C4-2B (cell line): Measurements from ENCODE around the gene ASTE1.
"Not testable (repeated sequence)": the region's sequence is repeated elsewhere in the genome, so short reads cannot be mapped to it uniquely, and the experiment has no call there.

ENCODE experiments used
- ZFX ChIP-seq: fragments of 450-650 bp; IDR thresholded peaks from 2 replicates; pipeline ENCODE4 v1.6.1; 2017
- TF ChIP-seq, protein P1 (sequence below): fragments of 450-650 bp; conservative IDR thresholded peaks from 2 replicates; pipeline ENCODE4 v1.5.1; 2017; ENCODE audit warnings: mild to moderate bottlenecking

DNA sequence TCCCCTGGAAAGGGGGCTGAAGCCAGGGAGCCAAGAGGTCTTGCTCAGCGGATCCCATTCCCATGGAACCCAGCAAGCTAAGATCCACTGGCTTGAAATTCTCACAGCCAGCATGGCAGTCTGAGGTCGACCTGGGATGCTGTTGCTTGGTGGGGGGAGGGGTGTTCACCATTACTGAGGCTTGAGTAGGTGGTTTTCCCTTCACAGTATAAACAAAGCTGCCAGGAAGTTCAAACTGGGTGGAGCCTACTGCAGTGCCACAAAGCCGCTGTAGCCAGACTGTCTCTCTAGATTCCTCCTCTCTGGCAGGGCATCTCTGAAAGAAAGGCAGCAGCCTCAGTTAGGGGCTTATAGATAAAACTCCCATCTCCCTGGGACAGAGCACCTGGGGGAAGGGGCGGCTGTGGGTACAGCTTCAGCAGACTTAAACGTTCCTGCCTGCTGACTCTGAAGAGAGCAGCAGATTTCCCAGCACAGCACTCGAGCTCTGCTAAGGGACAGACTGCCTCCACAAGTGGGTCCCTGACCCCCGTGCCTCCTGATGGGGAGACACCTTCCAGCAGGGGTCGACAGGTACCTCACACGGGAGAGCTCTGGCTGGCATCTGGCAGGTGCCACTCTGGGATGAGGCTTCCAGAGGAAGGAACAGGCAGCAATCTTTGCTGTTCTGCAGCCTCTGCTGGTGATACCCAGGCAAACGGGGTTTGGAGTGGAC is 15.8 kb upstream of the ASTE1 start:
- TF ChIP-seq, protein P1, sequence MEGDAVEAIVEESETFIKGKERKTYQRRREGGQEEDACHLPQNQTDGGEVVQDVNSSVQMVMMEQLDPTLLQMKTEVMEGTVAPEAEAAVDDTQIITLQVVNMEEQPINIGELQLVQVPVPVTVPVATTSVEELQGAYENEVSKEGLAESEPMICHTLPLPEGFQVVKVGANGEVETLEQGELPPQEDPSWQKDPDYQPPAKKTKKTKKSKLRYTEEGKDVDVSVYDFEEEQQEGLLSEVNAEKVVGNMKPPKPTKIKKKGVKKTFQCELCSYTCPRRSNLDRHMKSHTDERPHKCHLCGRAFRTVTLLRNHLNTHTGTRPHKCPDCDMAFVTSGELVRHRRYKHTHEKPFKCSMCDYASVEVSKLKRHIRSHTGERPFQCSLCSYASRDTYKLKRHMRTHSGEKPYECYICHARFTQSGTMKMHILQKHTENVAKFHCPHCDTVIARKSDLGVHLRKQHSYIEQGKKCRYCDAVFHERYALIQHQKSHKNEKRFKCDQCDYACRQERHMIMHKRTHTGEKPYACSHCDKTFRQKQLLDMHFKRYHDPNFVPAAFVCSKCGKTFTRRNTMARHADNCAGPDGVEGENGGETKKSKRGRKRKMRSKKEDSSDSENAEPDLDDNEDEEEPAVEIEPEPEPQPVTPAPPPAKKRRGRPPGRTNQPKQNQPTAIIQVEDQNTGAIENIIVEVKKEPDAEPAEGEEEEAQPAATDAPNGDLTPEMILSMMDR: not testable (repeated sequence)
- TF ChIP-seq ZFX: not testable (repeated sequence)
